ENCODE measurements around the gene RANBP10.

The RANBP10 gene

GRCh38 chr16:67673712-67674580 lies 132.4 kb downstream of the RANBP10 start:
- DNase-seq: no peak
